Activated CD8-positive, alpha-beta memory T cell treated with anti-CD3 and anti-CD28 coated beads, Interleukin-2, amount 50 U/mL, for 24 hours (primary cell): ENCODE results near the gene IPCEF1.

Source experiments
- DNase-seq: peaks from one replicate; pipeline ENCODE4 v3.0.0-alpha.2; 2020; ENCODE audit errors: extremely low read depth

Gene IPCEF1

GRCh38 chr6:154356690-154357089 lies at the start of gene IPCEF1:
Gene IPCEF1, minus strand, starts transcription at chr6:154356803. Its CDS starts 90,856 bp downstream, at chr6:154265947.
- DNase-seq: no peak

- no peak for DNase-seq
Observed at GRCh38 chr6:154406301-154406700, 49.7 kb upstream of the IPCEF1 start.

GRCh38 chr6:154404791-154405400 lies 48.3 kb upstream of the IPCEF1 start:
- DNase-seq: no peak

- no peak for DNase-seq
Observed at GRCh38 chr6:154403788-154404187, 47.2 kb upstream of the IPCEF1 start.

GRCh38 chr6:154402081-154402780 lies 45.6 kb upstream of the IPCEF1 start:
- no peak for DNase-seq

- DNase-seq: no peak
Observed at GRCh38 chr6:154399097-154399496, 42.5 kb upstream of the IPCEF1 start.

- no peak for DNase-seq
Observed at GRCh38 chr6:154397491-154398195, 41.0 kb upstream of the IPCEF1 start.

GRCh38 chr6:154395878-154396277 lies 39.3 kb upstream of the IPCEF1 start:
- no peak for DNase-seq

- DNase-seq: no peak
Observed at GRCh38 chr6:154395316-154395715, 38.7 kb upstream of the IPCEF1 start.

- no peak for DNase-seq
Observed at GRCh38 chr6:154394571-154394970, 38.0 kb upstream of the IPCEF1 start.

GRCh38 chr6:154390034-154390433 lies 33.4 kb upstream of the IPCEF1 start:
- DNase-seq: no peak

- DNase-seq: no peak
Observed at GRCh38 chr6:154388803-154389202, 32.2 kb upstream of the IPCEF1 start.

GRCh38 chr6:154386848-154387717 lies 30.5 kb upstream of the IPCEF1 start:
- no peak for DNase-seq

GRCh38 chr6:154384191-154384590 lies 27.6 kb upstream of the IPCEF1 start:
- DNase-seq: no peak

- DNase-seq: no peak
Observed at GRCh38 chr6:154383273-154383672, 26.7 kb upstream of the IPCEF1 start.

- no peak for DNase-seq
Observed at GRCh38 chr6:154382740-154383139, 26.1 kb upstream of the IPCEF1 start.

GRCh38 chr6:154381548-154381947 lies 24.9 kb upstream of the IPCEF1 start:
- no peak for DNase-seq

GRCh38 chr6:154380741-154381140 lies 24.1 kb upstream of the IPCEF1 start:
- DNase-seq: no peak

GRCh38 chr6:154379585-154379984 lies 23.0 kb upstream of the IPCEF1 start:
- DNase-seq: no peak

GRCh38 chr6:154378518-154378917 lies 21.9 kb upstream of the IPCEF1 start:
- DNase-seq: no peak

GRCh38 chr6:154377726-154378125 lies 21.1 kb upstream of the IPCEF1 start:
- DNase-seq: no peak

GRCh38 chr6:154373971-154374370 lies 17.4 kb upstream of the IPCEF1 start:
- no peak for DNase-seq
